A549 (cell line): ENCODE data around the gene ZNF804B.

ENCODE experiments used
- CBX8 ChIP-seq: fragments of 200-600 bp; sonication (generic); IDR thresholded peaks from 2 replicates; pipeline ENCODE4 v1.6.1; 2016
- POLR2A ChIP-seq: IDR thresholded peaks from 2 replicates; pipeline ENCODE4 v1.6.1; 2012; ENCODE audit warnings: mild to moderate bottlenecking, low read length
- ZFP36 ChIP-seq: fragments of 450-650 bp; IDR thresholded peaks from 2 replicates; pipeline ENCODE4 v1.6.1; 2014; ENCODE audit warnings: borderline replicate concordance; ENCODE audit not compliant: partially characterized antibody
- TF ChIP-seq, protein P1 (sequence below): fragments of >200 bp; sonication (Bioruptor Twin); formaldehyde crosslinking; IDR thresholded peaks from 3 replicates; pipeline ENCODE4 v1.5.1; 2016
- TF ChIP-seq, protein P2 (sequence below): IDR thresholded peaks from 2 replicates; pipeline ENCODE4 v1.6.1; 2012
- TF ChIP-seq, protein P3 (sequence below): fragments of >200 bp; sonication (Bioruptor Twin); formaldehyde crosslinking; IDR thresholded peaks from 3 replicates; pipeline ENCODE4 v1.6.1; 2016
- TF ChIP-seq, protein P4 (sequence below): IDR thresholded peaks from 2 replicates; pipeline ENCODE4 v1.6.1; 2012

DNA sequence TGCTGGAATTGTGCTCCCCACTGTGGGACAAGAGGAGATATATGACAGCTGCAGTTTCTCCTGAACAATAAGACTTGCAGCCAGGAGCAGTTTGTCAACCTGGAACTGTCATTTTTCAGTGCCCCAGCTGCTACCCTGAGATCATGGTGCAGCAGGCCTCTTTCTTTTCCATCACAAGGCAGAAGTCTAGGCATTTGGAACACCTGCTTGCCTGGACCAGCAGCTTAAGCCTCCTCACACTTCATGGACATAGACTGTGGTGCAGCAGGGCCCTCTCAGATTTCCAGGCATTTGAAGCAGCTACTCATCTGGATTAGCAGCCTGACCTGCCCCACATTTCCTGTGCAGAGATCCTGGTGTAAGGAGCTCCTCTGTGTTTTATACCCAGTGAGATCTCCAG lies 486.7 kb downstream of the ZNF804B start:
- TF ChIP-seq, protein P1, sequence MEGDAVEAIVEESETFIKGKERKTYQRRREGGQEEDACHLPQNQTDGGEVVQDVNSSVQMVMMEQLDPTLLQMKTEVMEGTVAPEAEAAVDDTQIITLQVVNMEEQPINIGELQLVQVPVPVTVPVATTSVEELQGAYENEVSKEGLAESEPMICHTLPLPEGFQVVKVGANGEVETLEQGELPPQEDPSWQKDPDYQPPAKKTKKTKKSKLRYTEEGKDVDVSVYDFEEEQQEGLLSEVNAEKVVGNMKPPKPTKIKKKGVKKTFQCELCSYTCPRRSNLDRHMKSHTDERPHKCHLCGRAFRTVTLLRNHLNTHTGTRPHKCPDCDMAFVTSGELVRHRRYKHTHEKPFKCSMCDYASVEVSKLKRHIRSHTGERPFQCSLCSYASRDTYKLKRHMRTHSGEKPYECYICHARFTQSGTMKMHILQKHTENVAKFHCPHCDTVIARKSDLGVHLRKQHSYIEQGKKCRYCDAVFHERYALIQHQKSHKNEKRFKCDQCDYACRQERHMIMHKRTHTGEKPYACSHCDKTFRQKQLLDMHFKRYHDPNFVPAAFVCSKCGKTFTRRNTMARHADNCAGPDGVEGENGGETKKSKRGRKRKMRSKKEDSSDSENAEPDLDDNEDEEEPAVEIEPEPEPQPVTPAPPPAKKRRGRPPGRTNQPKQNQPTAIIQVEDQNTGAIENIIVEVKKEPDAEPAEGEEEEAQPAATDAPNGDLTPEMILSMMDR, result no peak
- no peak for TF ChIP-seq CBX8
- TF ChIP-seq ZFP36, result no peak
- TF ChIP-seq, protein P2, sequence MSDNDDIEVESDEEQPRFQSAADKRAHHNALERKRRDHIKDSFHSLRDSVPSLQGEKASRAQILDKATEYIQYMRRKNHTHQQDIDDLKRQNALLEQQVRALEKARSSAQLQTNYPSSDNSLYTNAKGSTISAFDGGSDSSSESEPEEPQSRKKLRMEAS, result no peak
- TF ChIP-seq, protein P3, sequence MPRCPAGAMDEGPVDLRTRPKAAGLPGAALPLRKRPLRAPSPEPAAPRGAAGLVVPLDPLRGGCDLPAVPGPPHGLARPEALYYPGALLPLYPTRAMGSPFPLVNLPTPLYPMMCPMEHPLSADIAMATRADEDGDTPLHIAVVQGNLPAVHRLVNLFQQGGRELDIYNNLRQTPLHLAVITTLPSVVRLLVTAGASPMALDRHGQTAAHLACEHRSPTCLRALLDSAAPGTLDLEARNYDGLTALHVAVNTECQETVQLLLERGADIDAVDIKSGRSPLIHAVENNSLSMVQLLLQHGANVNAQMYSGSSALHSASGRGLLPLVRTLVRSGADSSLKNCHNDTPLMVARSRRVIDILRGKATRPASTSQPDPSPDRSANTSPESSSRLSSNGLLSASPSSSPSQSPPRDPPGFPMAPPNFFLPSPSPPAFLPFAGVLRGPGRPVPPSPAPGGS, result no peak
- TF ChIP-seq, protein P4, sequence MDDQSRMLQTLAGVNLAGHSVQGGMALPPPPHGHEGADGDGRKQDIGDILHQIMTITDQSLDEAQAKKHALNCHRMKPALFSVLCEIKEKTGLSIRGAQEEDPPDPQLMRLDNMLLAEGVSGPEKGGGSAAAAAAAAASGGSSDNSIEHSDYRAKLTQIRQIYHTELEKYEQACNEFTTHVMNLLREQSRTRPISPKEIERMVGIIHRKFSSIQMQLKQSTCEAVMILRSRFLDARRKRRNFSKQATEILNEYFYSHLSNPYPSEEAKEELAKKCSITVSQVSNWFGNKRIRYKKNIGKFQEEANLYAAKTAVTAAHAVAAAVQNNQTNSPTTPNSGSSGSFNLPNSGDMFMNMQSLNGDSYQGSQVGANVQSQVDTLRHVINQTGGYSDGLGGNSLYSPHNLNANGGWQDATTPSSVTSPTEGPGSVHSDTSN, result no peak
- no peak for TF ChIP-seq POLR2A
